Stimulated activated CD8-positive, alpha-beta memory T cell treated with anti-CD3 and anti-CD28 coated beads, Interleukin-7, amount 100 ng/mL, for 48 hours (primary cell): Measurements from ENCODE around the gene PEX14.

Experiments used
- DNase-seq, 2 donors: peaks; one replicate each; pipeline ENCODE4 v3.0.0-alpha.2; 2020; ENCODE audit warnings: low read depth in 1 of 2; ENCODE audit errors: extremely low read depth in 1 of 2

PEX14 gene

GRCh38 chr1:10592373-10592772 is 117.6 kb downstream of the PEX14 start:
- DNase-seq, result no peak

GRCh38 chr1:10593750-10594149 is 119.0 kb downstream of the PEX14 start:
- DNase-seq, result no peak

GRCh38 chr1:10594595-10595223 is 120.0 kb downstream of the PEX14 start:
- no peak for DNase-seq

- no peak for DNase-seq
These were observed 122.0 kb downstream of the PEX14 start for GRCh38 chr1:10596780-10597179.

- no peak for DNase-seq
These were observed 123.0 kb downstream of the PEX14 start for GRCh38 chr1:10597492-10598388.

- DNase-seq, result no peak
These were observed 123.6 kb downstream of the PEX14 start for GRCh38 chr1:10598389-10598702.

- DNase-seq, result no peak
These were observed 124.6 kb downstream of the PEX14 start for GRCh38 chr1:10599194-10599861.

- DNase-seq, result no peak
These were observed 126.8 kb downstream of the PEX14 start for GRCh38 chr1:10601342-10602070.

- no peak for DNase-seq
These were observed 128.2 kb downstream of the PEX14 start for GRCh38 chr1:10602936-10603335.

- DNase-seq, result no peak
These were observed 130.2 kb downstream of the PEX14 start for GRCh38 chr1:10604966-10605365.

- DNase-seq, result no peak
These were observed 131.3 kb downstream of the PEX14 start for GRCh38 chr1:10606064-10606463.

- no peak for DNase-seq
These were observed 132.5 kb downstream of the PEX14 start for GRCh38 chr1:10607228-10607627.

GRCh38 chr1:10608690-10609089 is 133.9 kb downstream of the PEX14 start:
- no peak for DNase-seq

- DNase-seq, result no peak
These were observed 136.3 kb downstream of the PEX14 start for GRCh38 chr1:10610901-10611600.

GRCh38 chr1:10612436-10613160 is 137.8 kb downstream of the PEX14 start:
- DNase-seq, result no peak

GRCh38 chr1:10613340-10613739 is 138.6 kb downstream of the PEX14 start:
- no peak for DNase-seq

GRCh38 chr1:10613861-10614260 is 139.1 kb downstream of the PEX14 start:
- DNase-seq, result no peak

GRCh38 chr1:10614377-10615225 is 139.9 kb downstream of the PEX14 start:
- DNase-seq, result no peak

- DNase-seq, result no peak
These were observed 140.6 kb downstream of the PEX14 start for GRCh38 chr1:10615332-10615731.
